ENCODE data around the gene TMEM269.

The TMEM269 gene

DNA sequence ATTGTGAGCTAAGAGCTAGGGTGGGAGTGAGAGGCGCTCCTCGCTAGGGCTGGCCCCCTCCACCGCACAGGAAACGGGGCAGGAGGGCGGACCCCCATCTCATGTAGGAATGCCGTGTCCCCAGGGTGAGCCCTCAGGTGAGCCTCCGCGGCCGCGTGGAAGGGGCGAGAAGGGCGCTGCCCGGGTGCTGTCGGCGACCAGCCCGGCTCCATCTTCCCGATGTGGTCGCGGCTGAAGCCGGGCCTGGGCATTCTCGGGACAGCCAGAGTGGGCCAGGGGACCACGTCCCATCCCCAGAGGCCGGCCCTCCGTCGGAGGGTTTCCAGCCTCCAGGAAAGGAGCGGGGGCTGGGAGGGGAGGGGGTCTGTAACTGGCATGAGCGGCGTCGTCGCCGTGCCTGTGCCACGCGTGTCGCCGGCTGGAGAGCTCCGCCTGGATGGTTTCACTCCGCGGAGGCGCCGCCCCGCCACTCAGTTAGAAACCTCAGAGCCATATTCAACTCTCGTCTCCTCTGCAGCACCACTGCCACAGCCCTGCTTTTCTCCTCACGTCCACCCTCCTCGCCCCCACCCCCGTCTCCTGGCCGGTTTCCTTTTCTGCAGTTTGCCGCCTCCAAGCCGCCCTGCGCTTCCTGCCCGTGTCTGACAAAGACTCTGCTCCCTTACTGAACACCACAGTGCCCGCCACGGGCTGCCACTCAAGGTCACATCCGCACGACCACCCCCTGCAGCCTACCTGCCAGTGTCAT lies at the start of gene TMEM269:
Gene TMEM269 (plus strand): TSS at position 46 of the 748 bp plus-strand sequence. CDS start 4,903 bp downstream, outside the sequence.
- DNase-seq (ENCODE audit: low read depth in 1 of 2, low spot score in 1 of 2) = peak; percentile 16 to 26

DNA sequence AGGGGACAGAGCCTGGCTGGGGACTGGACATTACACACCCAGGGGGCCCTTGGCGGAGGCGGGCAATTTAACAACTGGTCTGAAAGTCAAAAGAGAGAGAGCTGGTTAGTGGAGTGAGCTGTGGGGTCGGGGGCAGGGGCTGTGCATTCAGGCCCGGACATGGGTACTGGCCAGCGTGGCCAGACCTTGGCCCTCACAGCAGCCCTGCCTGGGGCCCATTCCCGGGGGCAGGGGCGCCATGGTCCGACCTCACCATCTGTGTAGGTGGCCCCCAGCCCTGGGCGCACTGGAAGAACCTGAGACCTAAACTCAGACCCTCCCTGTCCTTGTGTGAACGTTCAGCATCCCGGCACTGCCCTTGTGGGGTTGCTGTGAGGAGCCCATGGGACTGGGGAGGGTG lies 49.7 kb upstream of the TMEM269 start:
- no peak for DNase-seq (ENCODE audit: low read depth in 1 of 2, low spot score in 1 of 2)

GRCh38 chr1:42735477-42736105 lies 49.2 kb upstream of the TMEM269 start:
- no peak for DNase-seq (ENCODE audit: low read depth in 1 of 2, low spot score in 1 of 2)

- no peak for DNase-seq (ENCODE audit: low read depth in 1 of 2, low spot score in 1 of 2)
Observed at GRCh38 chr1:42736152-42736551, 48.6 kb upstream of the TMEM269 start.

- DNase-seq (ENCODE audit: low read depth in 1 of 2, low spot score in 1 of 2) = no peak
Observed at GRCh38 chr1:42736571-42737200, 48.1 kb upstream of the TMEM269 start.

DNA sequence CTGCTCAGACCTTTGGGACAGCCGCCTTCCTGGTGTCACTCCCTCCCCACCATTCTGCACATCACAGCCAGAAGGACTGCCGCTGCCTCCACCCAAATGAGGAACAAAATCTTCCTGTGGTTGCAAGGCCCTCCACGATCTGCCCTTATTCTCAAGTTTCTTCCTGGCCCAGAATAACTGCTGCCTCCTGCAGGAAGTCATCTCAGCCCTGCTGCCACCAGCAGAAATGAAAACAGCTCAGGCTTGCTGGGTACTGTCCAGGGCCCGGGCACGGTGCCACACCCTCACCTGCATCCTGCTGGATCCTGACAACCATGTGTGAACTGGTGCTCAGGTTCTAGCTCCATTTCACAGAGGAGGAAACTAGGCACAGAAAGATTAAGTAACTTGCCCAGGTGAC lies 47.5 kb upstream of the TMEM269 start:
- no peak for DNase-seq (ENCODE audit: low read depth in 1 of 2, low spot score in 1 of 2)

DNA sequence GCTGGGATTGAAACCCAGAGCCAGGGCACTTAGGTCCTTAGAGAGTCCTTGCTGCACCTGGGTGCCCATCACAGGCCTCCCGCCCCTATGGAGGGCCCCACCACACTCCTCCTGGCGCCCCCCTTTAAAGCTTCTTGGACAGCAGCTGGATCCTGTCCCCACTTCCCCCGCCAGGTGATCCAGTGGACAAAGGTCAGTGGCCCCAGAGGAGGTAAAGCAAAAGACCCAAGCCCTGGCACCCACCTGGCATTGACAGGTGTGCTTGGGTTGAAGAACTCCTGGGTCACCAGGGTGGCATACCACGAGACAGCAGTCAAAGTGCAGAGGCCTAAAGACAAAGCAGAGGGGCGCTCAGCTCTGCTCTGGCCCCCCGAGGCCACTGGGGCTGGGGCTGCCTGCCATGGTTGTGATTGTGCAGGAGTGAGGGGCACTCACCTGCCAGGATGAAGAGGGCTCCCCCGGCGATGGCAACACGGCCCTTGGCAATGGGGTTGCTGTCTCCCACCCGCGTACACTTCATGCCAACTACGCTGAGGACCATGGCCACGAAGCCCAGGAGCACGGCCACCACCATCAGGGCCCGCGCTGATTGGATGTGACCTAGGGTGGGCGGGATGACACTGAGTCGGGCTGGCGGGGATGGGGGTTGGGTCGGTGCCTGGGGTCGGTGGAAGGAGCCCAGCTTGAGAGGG lies 46.7 kb upstream of the TMEM269 start:
- DNase-seq (ENCODE audit: low read depth in 1 of 2, low spot score in 1 of 2) = no peak

DNA sequence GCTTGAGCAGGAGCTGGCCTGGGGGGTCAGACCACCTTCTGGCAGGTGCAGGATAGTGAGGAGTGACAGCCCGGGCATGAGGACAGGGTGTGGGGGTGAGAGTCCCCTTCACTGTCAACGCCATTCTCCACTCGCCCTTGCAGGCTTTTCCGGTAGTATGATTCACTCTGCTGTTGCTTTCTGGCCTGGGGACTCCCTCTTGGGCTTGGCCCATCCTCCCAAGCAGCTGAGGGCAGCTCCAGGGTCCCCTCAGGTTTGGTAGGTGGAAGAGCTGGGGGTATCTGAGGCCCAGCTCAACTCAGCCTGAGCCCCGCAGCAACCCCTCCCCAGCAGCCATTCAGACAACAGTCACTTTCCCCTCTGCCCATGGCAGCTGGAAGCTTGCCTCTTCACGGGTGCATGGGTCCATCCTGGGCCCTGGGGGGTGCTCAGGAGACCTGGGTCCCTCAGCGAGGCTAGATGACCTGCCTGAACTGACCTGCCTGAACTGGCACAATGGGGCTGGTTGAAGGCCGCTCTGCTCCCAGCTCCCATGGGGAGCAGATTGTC lies 46.0 kb upstream of the TMEM269 start:
- no peak for DNase-seq (ENCODE audit: low read depth in 1 of 2, low spot score in 1 of 2)

- no peak for DNase-seq (ENCODE audit: low read depth in 1 of 2, low spot score in 1 of 2)
Observed at GRCh38 chr1:42739753-42740700, 44.8 kb upstream of the TMEM269 start, which contains the start of gene CLDN19. Gene CLDN19 (minus strand): TSS chr1:42740236. CDS start chr1:42740063, 173 bp downstream.

DNA sequence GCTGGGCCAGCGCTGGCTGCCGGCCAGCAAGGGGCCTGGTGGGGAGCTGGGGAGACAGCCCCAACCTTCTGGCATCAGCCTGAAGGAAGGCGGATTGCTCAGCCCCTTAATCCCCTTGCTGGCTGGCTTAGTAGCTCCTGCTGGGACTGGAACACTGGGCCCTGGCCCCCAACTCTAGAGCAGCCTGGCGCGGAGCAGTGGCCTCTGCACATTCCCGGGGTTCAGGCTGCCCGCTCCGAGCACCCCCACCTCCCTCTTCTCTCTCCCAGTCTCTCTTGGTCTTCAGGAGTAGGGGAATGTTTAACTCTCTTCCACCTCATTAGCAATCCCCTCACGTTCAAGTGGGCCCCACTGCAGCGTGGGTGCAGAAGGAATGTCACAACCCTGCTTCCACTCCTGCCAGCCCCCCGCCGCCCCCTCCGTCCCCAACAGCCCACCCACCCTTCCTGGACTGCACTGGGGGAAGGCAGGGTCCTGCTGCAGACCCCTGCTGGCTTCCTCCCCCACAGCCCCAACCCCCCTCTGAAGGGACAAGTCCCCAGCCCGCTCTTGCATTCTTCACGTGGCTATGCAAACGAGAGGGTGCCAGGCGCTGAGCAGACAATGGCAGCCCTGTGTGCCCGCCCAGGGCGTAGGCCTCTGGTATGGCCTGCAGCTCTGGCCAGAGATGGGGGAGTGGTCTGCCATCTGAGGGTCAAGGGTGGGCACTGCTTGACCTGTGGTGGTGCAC lies 43.8 kb upstream of the TMEM269 start:
- DNase-seq (ENCODE audit: low read depth in 1 of 2, low spot score in 1 of 2) = no peak

- no peak for DNase-seq (ENCODE audit: low read depth in 1 of 2, low spot score in 1 of 2)
Observed at GRCh38 chr1:42741706-42742105, 43.1 kb upstream of the TMEM269 start.

GRCh38 chr1:42742141-42742540 lies 42.6 kb upstream of the TMEM269 start:
- no peak for DNase-seq (ENCODE audit: low read depth in 1 of 2, low spot score in 1 of 2)

- DNase-seq (ENCODE audit: low read depth in 1 of 2, low spot score in 1 of 2) = no peak
Observed at GRCh38 chr1:42742617-42743316, 42.0 kb upstream of the TMEM269 start.

DNA sequence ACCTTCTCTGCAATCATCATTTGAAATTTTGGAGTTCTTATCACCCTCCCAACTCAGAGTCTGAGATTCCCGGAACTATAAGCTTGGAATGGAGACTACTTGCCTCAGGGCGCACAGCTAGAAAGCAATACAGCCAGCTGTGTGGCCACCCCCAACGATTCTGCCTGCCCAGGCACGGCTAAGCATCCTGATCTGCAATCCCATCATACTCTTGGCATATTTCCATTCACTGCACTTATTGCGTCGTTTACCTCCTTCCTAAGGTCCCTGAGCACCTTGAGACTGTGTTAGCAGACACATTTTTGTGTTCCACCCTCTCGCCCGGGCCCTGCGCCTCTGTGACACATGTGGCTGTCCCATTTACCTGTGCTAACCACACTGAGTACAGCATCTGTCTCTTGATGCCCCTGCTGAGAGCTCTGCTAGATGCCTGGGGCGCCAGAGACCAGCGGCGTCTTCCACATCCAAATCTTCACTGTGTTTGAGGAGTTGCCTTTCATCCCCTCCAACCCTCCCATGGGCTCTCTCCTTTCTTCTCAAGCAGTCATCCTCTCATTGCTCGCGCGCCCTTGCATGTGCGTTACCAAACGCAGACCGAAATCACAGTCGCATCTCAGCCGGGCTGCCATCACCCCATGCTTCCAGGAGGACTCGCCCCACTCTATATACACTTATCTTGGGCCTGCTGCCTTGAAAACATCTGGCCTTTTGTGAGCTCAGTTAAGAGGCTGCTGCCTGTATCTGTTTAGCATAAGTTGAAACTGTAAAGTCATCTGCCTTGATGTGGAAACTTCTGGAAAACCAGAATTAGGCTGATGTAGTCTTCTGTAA lies 41.3 kb upstream of the TMEM269 start:
- DNase-seq (ENCODE audit: low read depth in 1 of 2, low spot score in 1 of 2) = no peak

DNA sequence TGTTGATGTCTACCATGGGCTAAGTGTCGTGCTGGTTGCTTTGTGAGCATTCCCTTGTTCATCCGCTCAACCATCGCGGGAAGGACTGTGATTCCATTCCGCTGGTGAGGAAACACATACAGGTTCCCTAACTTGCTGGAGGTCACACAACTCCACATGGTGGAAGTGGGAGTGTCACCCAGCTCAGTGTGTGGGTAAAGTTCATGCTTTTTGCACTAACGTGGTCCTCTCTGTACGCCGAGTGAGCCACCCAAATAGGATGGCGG lies 40.7 kb upstream of the TMEM269 start:
- no peak for DNase-seq (ENCODE audit: low read depth in 1 of 2, low spot score in 1 of 2)

DNA sequence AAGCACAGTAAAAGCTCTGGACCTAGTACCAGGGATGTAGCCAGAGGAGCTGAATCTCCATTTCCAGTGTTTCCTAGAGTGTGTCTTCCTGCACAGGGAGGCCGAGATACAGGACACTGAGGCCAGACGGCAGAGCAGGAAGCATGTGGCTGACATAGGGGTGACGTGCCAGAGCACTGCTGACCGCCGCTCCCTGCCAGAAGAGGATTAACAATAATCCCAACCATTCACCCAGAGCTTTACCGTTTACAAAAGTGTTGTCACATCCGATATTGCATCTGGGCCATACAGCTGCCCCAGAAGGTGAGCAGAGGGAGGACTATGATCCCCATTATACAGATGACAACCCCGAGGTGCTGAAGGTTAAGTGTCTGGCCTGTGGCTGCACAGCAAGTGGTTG lies 38.9 kb upstream of the TMEM269 start:
- DNase-seq (ENCODE audit: low read depth in 1 of 2, low spot score in 1 of 2) = no peak

DNA sequence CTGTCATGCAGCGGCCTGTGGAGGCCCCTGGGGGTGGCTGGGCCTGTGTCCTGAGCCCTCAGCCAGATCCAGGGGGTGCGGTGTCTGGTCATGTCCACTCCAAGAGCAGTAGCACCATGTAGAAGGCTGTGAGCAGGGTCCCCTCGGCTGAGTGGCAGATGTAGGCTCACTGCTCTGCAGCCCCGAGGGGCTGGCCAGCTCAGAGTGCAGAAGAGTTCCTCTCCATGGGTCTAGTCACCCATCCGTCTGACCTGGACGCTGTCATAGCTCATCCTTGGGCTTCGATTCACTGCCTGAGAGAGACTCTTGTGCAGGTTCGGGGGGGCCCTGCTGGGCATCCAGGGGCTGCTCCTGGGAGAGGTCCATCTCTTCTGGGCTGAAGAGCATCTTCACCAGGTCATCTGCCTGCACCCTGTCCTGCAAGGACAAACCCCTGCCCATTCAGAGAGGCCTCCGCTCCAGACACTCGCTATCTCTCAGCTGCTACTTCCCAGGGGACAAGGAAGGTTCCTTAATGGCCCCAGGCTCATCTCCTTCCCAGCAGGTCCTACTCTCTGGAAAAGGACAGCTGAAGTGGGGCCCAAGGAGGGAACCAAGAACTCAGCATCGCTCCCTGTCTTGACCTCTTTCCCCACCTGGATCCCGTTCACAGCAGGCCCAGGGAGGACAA lies 38.2 kb upstream of the TMEM269 start:
- DNase-seq (ENCODE audit: low read depth in 1 of 2, low spot score in 1 of 2) = no peak

GRCh38 chr1:42747125-42747524 lies 37.7 kb upstream of the TMEM269 start:
- peak in 1 of 2 donors; percentile 13 for DNase-seq (ENCODE audit: low read depth in 1 of 2, low spot score in 1 of 2)

Measured in activated T-helper 1 cell treated with anti-CD3 and anti-CD28 coated beads, Interleukin-2, amount 50 U/mL, for 16 hours (primary cell).